Spleen (tissue), 11 donors: ENCODE results near the gene PSORS1C2. TPM values are rescaled to one million over a fixed set of nuclear protein-coding genes. Genes with fewer than 3 reads are reported as not detected.
A peak's percentile ranks its signal among the peaks of the same experiment; 100 is the strongest.

Experiments used
- DNase-seq: peaks from one replicate; pipeline ENCODE4 v3.0.0-alpha.2; 2020
- H3K27ac ChIP-seq, 8 donors: fragments of 200-600 bp; sonication (generic) in 7 of 8; 1 replicate in 4 of 8; 2 replicates in 4 of 8; pipeline versions ENCODE4 v1.5.0 to v1.8.0; 2016 to 2021; ENCODE audit warnings: inconsistent platforms in 4 of 8, mild to moderate bottlenecking in 4 of 8, moderate library complexity in 1 of 8
- H3K27me3 ChIP-seq, 7 donors: fragments of 200-600 bp; sonication (generic) in 6 of 7; replicated peaks in 1 of 7; 1 replicate in 4 of 7; 2 replicates in 3 of 7; pipeline versions ENCODE4 v1.5.0 to v1.8.0; 2016 to 2021; ENCODE audit warnings: inconsistent platforms in 3 of 7, mild to moderate bottlenecking in 1 of 7
- H3K36me3 ChIP-seq, 6 donors: fragments of 200-600 bp; sonication (generic) in 5 of 6; 1 replicate in 4 of 6; 2 replicates in 2 of 6; pipeline versions ENCODE4 v1.5.0 to v1.8.0; 2016 to 2021; ENCODE audit warnings: inconsistent platforms in 2 of 6
- H3K4me1 ChIP-seq, 6 donors: fragments of 200-600 bp; sonication (generic) in 5 of 6; 1 replicate in 3 of 6; 2 replicates in 3 of 6; pipeline versions ENCODE4 v1.5.0 to v1.8.0; 2016 to 2021; ENCODE audit warnings: inconsistent platforms in 3 of 6
- H3K4me3 ChIP-seq, 8 donors: fragments of 200-600 bp; sonication (generic) in 7 of 8; 1 replicate in 4 of 8; 2 replicates in 4 of 8; pipeline versions ENCODE4 v1.5.0 to v1.8.0; 2016 to 2021; ENCODE audit warnings: inconsistent platforms in 4 of 8, mild to moderate bottlenecking in 4 of 8, moderate library complexity in 2 of 8
- H3K9me3 ChIP-seq, 8 donors: fragments of 200-600 bp; sonication (generic) in 7 of 8; 1 replicate in 4 of 8; 2 replicates in 4 of 8; pipeline versions ENCODE4 v1.5.0 to v1.8.0; 2016 to 2021; ENCODE audit warnings: inconsistent platforms in 4 of 8
- CTCF ChIP-seq, 11 experiments: fragments of 200-600 bp in 7 of 11; fragments of 450-650 bp in 4 of 11; sonication (generic) in 4 of 11; IDR thresholded peaks in 8 of 11; conservative IDR thresholded peaks in 3 of 11; 1 replicate in 7 of 11; 2 replicates in 4 of 11; pipeline versions ENCODE4 v1.4.0 to v1.8.0; 2016 to 2021; ENCODE audit warnings: antibody characterized with exemption in 11 of 11, inconsistent platforms in 4 of 11, mild to moderate bottlenecking in 1 of 11
- POLR2A ChIP-seq, 3 donors: fragments of 450-650 bp; IDR thresholded peaks; one replicate each; pipeline ENCODE4 v1.5.1; 2017; ENCODE audit warnings: antibody characterized with exemption in 3 of 3, mild to moderate bottlenecking in 1 of 3
- POLR2AphosphoS5 ChIP-seq, 3 donors: sonication (generic); formaldehyde crosslinking; IDR thresholded peaks; one replicate each; pipeline ENCODE4 v1.5.1; 2017; ENCODE audit warnings: antibody characterized with exemption in 3 of 3
- WGBS, 5 donors: extraction: QIAGEN DNeasy Blood & Tissue Kit in 3 of 5; methylation state at CpG; one replicate each; pipeline versions ENCODE4 v1.1.5 to v1.1.7; 2013 to 2018; 5-methylcytosine and 5-hydroxymethylcytosine counted together
- intact Hi-C: fragments of 100-400 bp; cut with DNase I; formaldehyde crosslinking; loops from one replicate; pipeline ENCODE4 v1.15.0; 2023; ENCODE audit warnings: low total_unique reads
- polyA plus RNA-seq, 3 donors: library from polyadenylated mRNA; stranded (reverse); fragments of 200-250 nt; gene quantifications; one replicate each; pipeline ENCODE4 v1.2.1, GENCODE V29; 2013
- total RNA-seq, 7 donors: library from RNA; depleted of rRNA in 3 of 7; stranded (reverse); fragments of >200 nt in 3 of 7; fragmentation: NEBNext Ultra II Directional in 4 of 7; extraction: Animal tissue kit (Norgen Biotek cat#: 25700) in 4 of 7; gene quantifications; one replicate each; pipeline versions ENCODE4 v1.1.0 to v1.2.1, GENCODE V29; 2016 to 2021
- donor health status: healthy with polysubstance abuse.
- donor health status: DM: no; HTN: no; CAD: no; lungs with moderate emphysema.
- donor health status: DM: no; HTN: no; CAD: no.
- donor health status: Bipolar disorder and iron deficiency.
- donor health status: healthy.
- donor health status: DM: no; HTN: no; CAD: no.
- donor health status: DM: yes; HTN: yes; CAD: no.

The PSORS1C2 gene
- total and polyA plus RNA-seq, 10 donors, result not detected

- DNase-seq, result peak; percentile 87
- TF ChIP-seq CTCF (IDR thresholded peaks at IDR 0.05 in 8 of 11, conservative IDR thresholded peaks at IDR 0.05 in 3 of 11), result no peak
- TF ChIP-seq POLR2AphosphoS5 (IDR thresholded peaks at IDR 0.05), result peak in 2 of 3 donors; percentile 40 to 53
- TF ChIP-seq POLR2A (IDR thresholded peaks at IDR 0.05), result no peak
- peak overlapping the region in 7 of 8 donors; percentile 2 to 54 (median 43) for H3K4me3 ChIP-seq
- peaks cover 0 to 2% (median 0%) of the 10 kb centered on the region in 6 donors for H3K36me3 ChIP-seq
- no peaks in the 10 kb centered on the region for H3K9me3 ChIP-seq
- 61 to 73% (median 66%) methylated on average over 24 to 26 of the region's 26 CpGs for WGBS, 5 donors
- peak overlapping the region in 4 of 8 donors; percentile 14 to 77 (median 30) for H3K27ac ChIP-seq
- no peaks in the 10 kb centered on the region for H3K27me3 ChIP-seq
- intact Hi-C loops, result no loop called here
- peaks cover 0 to 28% (median 7%) of the 10 kb centered on the region in 6 donors for H3K4me1 ChIP-seq
These were observed 41.6 kb upstream of the PSORS1C2 start for GRCh38 chr6:31180500-31180899.

- no peaks in the 10 kb centered on the region for H3K9me3 ChIP-seq
- H3K4me1 ChIP-seq, result peaks cover 0 to 28% (median 7%) of the 10 kb centered on the region in 6 donors
- WGBS, 5 donors, result 92 to 100% (median 96%) methylated on average over 8 of the region's 8 CpGs
- peaks cover 0 to 7% (median 0%) of the 10 kb centered on the region in 6 donors for H3K36me3 ChIP-seq
- no peak for DNase-seq
- TF ChIP-seq POLR2AphosphoS5 (IDR thresholded peaks at IDR 0.05), result no peak
- TF ChIP-seq CTCF (IDR thresholded peaks at IDR 0.05 in 8 of 11, conservative IDR thresholded peaks at IDR 0.05 in 3 of 11), result no peak
- TF ChIP-seq POLR2A (IDR thresholded peaks at IDR 0.05), result no peak
- H3K27ac ChIP-seq, result peak overlapping the region in 2 of 8 donors; percentile 27 to 77
- no peaks in the 10 kb centered on the region for H3K27me3 ChIP-seq
- H3K4me3 ChIP-seq, result peak overlapping the region in 5 of 8 donors; percentile 28 to 54 (median 44)
- intact Hi-C loops, result no loop called here
These were observed 41.0 kb upstream of the PSORS1C2 start for GRCh38 chr6:31179896-31180295.

- Histone ChIP-seq H3K4me3 (no peak overlapping the region), H3K27ac (peak overlapping the region in 2 of 8 donors; percentile 8 to 21), H3K9me3 (no peaks in the 10 kb centered on the region), H3K27me3 (no peaks in the 10 kb centered on the region), H3K36me3 (peaks cover 0 to 7% (median 0%) of the 10 kb centered on the region in 6 donors), H3K4me1 (peaks cover 0 to 28% (median 7%) of the 10 kb centered on the region in 6 donors)
- no peak for DNase-seq
- intact Hi-C loops, result no loop called here
- WGBS, 5 donors, result 69 to 79% (median 77%) methylated on average over 4 of the region's 4 CpGs
- TF ChIP-seq POLR2AphosphoS5 (IDR thresholded peaks at IDR 0.05) (no peak), POLR2A (IDR thresholded peaks at IDR 0.05) (no peak), CTCF (IDR thresholded peaks at IDR 0.05 in 8 of 11, conservative IDR thresholded peaks at IDR 0.05 in 3 of 11) (no peak)
These were observed 40.1 kb upstream of the PSORS1C2 start for GRCh38 chr6:31179042-31179386.

- Histone ChIP-seq H3K4me3 (no peak overlapping the region), H3K36me3 (peaks cover 0 to 7% (median 0%) of the 10 kb centered on the region in 6 donors), H3K4me1 (peaks cover 0 to 28% (median 7%) of the 10 kb centered on the region in 6 donors), H3K9me3 (no peaks in the 10 kb centered on the region), H3K27me3 (no peaks in the 10 kb centered on the region), H3K27ac (peak overlapping the region in 2 of 8 donors; percentile 8 to 21)
- DNase-seq, result no peak
- intact Hi-C loops, result no loop called here
- TF ChIP-seq POLR2AphosphoS5 (IDR thresholded peaks at IDR 0.05), result no peak
- no peak for TF ChIP-seq CTCF (IDR thresholded peaks at IDR 0.05 in 8 of 11, conservative IDR thresholded peaks at IDR 0.05 in 3 of 11)
- TF ChIP-seq POLR2A (IDR thresholded peaks at IDR 0.05), result no peak
- WGBS, 5 donors, result 46 to 65% (median 55%) methylated on average over 7 to 8 of the region's 8 CpGs
These were observed 39.5 kb upstream of the PSORS1C2 start for GRCh38 chr6:31178143-31179041.
